Measurements from ENCODE around the gene NCAPG2. TPM values are rescaled to one million over a fixed set of nuclear protein-coding genes. Genes with fewer than 3 reads are reported as not detected.

Gene NCAPG2
- total RNA-seq, 1 experiment from 2014 or later: 99.4 TPM

GRCh38 chr7:158650821-158651225, 53.8 kb downstream of the NCAPG2 start:
- no peak overlapping the region for H3T11ph ChIP-seq (ENCODE audit: low read length)
- H3K27ac Mint-ChIP-seq: peak overlapping the region in 1 of 3 experiments; percentile 43; a peak in 1 of 7 replicates
- H3K27me3 Mint-ChIP-seq (ENCODE audit: low read depth): no peaks in the 10 kb centered on the region
- no peak overlapping the region for H2AFZ ChIP-seq (ENCODE audit: low read length)
- H3K9me3 ChIP-seq (ENCODE audit: control insufficient read depth, low read depth, low read length): no peaks in the 10 kb centered on the region
- H3K4me2 ChIP-seq (ENCODE audit: insufficient read depth, insufficient read length, low read length): no peak overlapping the region
- H2BK12ac ChIP-seq (ENCODE audit: insufficient read length, low read depth, low read length): no peak overlapping the region
- H3K9me3 Mint-ChIP-seq: no peaks in the 10 kb centered on the region
- no peak overlapping the region for H4K91ac ChIP-seq (ENCODE audit: insufficient read length, low read depth, low read length)
- H3K4me3 Mint-ChIP-seq: no peak overlapping the region
- no peaks in the 10 kb centered on the region for H3K4me1 Mint-ChIP-seq
- H3K36me3 Mint-ChIP-seq (ENCODE audit: insufficient read depth in 1 of 3, low read depth in 3 of 3): peaks cover 52 to 88% (median 83%) of the 10 kb centered on the region in 3 experiments; a peak in 6 of 7 replicates
- H3K27ac ChIP-seq (ENCODE audit: insufficient read length, low read depth, low read length): no peak overlapping the region
- H3K79me1 ChIP-seq (ENCODE audit: insufficient read depth, low read depth, low read length, poor library complexity, severe bottlenecking): no peaks in the 10 kb centered on the region
- H3K9ac ChIP-seq (ENCODE audit: extremely low read depth, insufficient read length, low read length): no peak overlapping the region
- H3K56ac ChIP-seq (ENCODE audit: insufficient read length, low read depth, low read length): no peak overlapping the region
- H4K8ac ChIP-seq (replicated peaks; ENCODE audit: insufficient read length, low read depth, low read length): no peak overlapping the region
- DNase-seq: no peak
- no peak overlapping the region for H3K14ac ChIP-seq (ENCODE audit: insufficient read depth, low read length)
- WGBS (ENCODE audit: extremely low coverage, insufficient read length, low lambda C conversion rate): no CpG with 5 or more reads among the region's 7 CpGs
- no peak overlapping the region for H2BK5ac ChIP-seq (ENCODE audit: insufficient read length, low read length)
- H3K4ac ChIP-seq (ENCODE audit: low read depth, low read length): no peak overlapping the region
- H4K5ac ChIP-seq (ENCODE audit: insufficient read length, low read depth, low read length): no peak overlapping the region
- no peak overlapping the region for H2BK20ac ChIP-seq (ENCODE audit: low read depth, low read length, poor library complexity, severe bottlenecking)
- H4K20me1 ChIP-seq (ENCODE audit: control insufficient read depth, insufficient read depth, insufficient read length): no peaks in the 10 kb centered on the region
- H3K18ac ChIP-seq (ENCODE audit: insufficient read length, low read depth, low read length): no peak overlapping the region
- no peak overlapping the region for H2AK5ac ChIP-seq (ENCODE audit: insufficient read length, low read length)
- H3K27me3 ChIP-seq (ENCODE audit: insufficient read depth, low read length): no peaks in the 10 kb centered on the region
- no peak overlapping the region for H2BK120ac ChIP-seq (ENCODE audit: low read depth, low read length, poor library complexity, severe bottlenecking)
- H2BK15ac ChIP-seq (ENCODE audit: low read depth, low read length): no peak overlapping the region
- H3K23me2 ChIP-seq (ENCODE audit: insufficient read length, low read depth, low read length, poor library complexity, severe bottlenecking): no peaks in the 10 kb centered on the region
- H3K23ac ChIP-seq (ENCODE audit: insufficient read length, low read depth, low read length): no peak overlapping the region
- TF ChIP-seq CTCF (conservative IDR thresholded peaks at IDR 0.05): no peak
- H3K4me1 ChIP-seq (ENCODE audit: insufficient read depth, low read length): no peaks in the 10 kb centered on the region; the same call in 1 of the 2 replicates
- no peaks in the 10 kb centered on the region for H3K79me2 ChIP-seq (ENCODE audit: insufficient read depth, low read length)
